Nephron progenitor cell (in vitro differentiated cells): ENCODE measurements around the gene MACROD2.

Experiments
- DNase-seq: peaks from one replicate; pipeline ENCODE4 v3.0.0; 2021
- H3K27ac Mint-ChIP-seq: 2 replicates; pipeline ENCODE4 v1.8.0; 2021; ENCODE audit warnings: mild to moderate bottlenecking, moderate library complexity, mixed read lengths
- H3K27me3 Mint-ChIP-seq: 2 replicates; pipeline ENCODE4 v1.8.0; 2021; ENCODE audit warnings: mild to moderate bottlenecking, low read depth, mixed read lengths; ENCODE audit not compliant: poor library complexity
- H3K36me3 Mint-ChIP-seq: 2 replicates; pipeline ENCODE4 v1.8.0; 2021; ENCODE audit warnings: low read depth, mixed read lengths
- H3K4me1 Mint-ChIP-seq: 2 replicates; pipeline ENCODE4 v1.8.0; 2021; ENCODE audit warnings: mixed read lengths
- H3K4me3 Mint-ChIP-seq: 2 replicates; pipeline ENCODE4 v1.8.0; 2021; ENCODE audit warnings: mild to moderate bottlenecking, moderate library complexity, mixed read lengths
- H3K9me3 Mint-ChIP-seq: 2 replicates; pipeline ENCODE4 v1.8.0; 2021; ENCODE audit warnings: mild to moderate bottlenecking, moderate library complexity, mixed read lengths
- TF ChIP-seq, protein P1 (sequence below): fragments of 200-600 bp; sonication (generic); IDR thresholded peaks from 2 replicates; pipeline ENCODE4 v1.5.0; 2021; ENCODE audit warnings: antibody characterized with exemption

The MACROD2 gene

GRCh38 chr20:14790771-14791620, 795.7 kb downstream of the MACROD2 start:
- TF ChIP-seq, protein P1, sequence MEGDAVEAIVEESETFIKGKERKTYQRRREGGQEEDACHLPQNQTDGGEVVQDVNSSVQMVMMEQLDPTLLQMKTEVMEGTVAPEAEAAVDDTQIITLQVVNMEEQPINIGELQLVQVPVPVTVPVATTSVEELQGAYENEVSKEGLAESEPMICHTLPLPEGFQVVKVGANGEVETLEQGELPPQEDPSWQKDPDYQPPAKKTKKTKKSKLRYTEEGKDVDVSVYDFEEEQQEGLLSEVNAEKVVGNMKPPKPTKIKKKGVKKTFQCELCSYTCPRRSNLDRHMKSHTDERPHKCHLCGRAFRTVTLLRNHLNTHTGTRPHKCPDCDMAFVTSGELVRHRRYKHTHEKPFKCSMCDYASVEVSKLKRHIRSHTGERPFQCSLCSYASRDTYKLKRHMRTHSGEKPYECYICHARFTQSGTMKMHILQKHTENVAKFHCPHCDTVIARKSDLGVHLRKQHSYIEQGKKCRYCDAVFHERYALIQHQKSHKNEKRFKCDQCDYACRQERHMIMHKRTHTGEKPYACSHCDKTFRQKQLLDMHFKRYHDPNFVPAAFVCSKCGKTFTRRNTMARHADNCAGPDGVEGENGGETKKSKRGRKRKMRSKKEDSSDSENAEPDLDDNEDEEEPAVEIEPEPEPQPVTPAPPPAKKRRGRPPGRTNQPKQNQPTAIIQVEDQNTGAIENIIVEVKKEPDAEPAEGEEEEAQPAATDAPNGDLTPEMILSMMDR = no peak
- Mint-ChIP-seq H3K27ac (no peak overlapping the region), H3K27me3 (no peaks in the 10 kb centered on the region), H3K4me1 (peaks cover 9% of the 10 kb centered on the region), H3K36me3 (no peaks in the 10 kb centered on the region), H3K9me3 (no peaks in the 10 kb centered on the region), H3K4me3 (no peak overlapping the region)
- DNase-seq = no peak

DNA sequence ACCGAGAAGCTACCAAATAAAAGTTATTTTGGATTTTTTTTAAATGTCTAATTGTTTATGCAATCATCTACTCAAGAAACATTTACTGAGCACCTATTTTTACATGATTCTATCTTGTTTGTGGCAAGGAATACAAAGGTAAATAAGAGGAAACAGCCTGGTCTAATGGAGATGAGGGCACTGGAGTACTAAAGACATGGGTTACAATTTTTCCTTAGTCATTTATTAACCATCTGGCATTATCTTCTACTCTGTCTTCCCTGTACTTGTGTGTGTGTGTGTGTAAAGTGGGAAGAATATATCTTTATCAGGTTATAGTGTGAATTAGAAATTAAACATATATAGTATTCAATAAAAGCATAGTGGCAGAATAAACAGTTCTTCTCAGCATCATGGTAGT, 797.6 kb downstream of the MACROD2 start:
- H3K4me1 Mint-ChIP-seq = peaks cover 7% of the 10 kb centered on the region
- no peak overlapping the region for H3K27ac Mint-ChIP-seq
- no peak overlapping the region for H3K4me3 Mint-ChIP-seq
- no peaks in the 10 kb centered on the region for H3K27me3 Mint-ChIP-seq
- H3K36me3 Mint-ChIP-seq = no peaks in the 10 kb centered on the region
- H3K9me3 Mint-ChIP-seq = no peaks in the 10 kb centered on the region
- TF ChIP-seq, protein P1 = no peak
- DNase-seq = no peak

- H3K27ac Mint-ChIP-seq = no peak overlapping the region
- H3K36me3 Mint-ChIP-seq = no peaks in the 10 kb centered on the region
- TF ChIP-seq, protein P1 = no peak
- peaks cover 4% of the 10 kb centered on the region for H3K4me1 Mint-ChIP-seq
- no peak overlapping the region for H3K4me3 Mint-ChIP-seq
- H3K27me3 Mint-ChIP-seq = peaks cover 4% of the 10 kb centered on the region
- H3K9me3 Mint-ChIP-seq = no peaks in the 10 kb centered on the region
- DNase-seq = no peak
Measured at GRCh38 chr20:14799545-14800216, 804.4 kb downstream of the MACROD2 start.

GRCh38 chr20:14800707-14801425, 805.5 kb downstream of the MACROD2 start:
- TF ChIP-seq, protein P1 = no peak
- H3K27me3 Mint-ChIP-seq = peaks cover 4% of the 10 kb centered on the region
- DNase-seq = no peak
- no peak overlapping the region for H3K4me3 Mint-ChIP-seq
- no peaks in the 10 kb centered on the region for H3K36me3 Mint-ChIP-seq
- H3K27ac Mint-ChIP-seq = no peak overlapping the region
- peaks cover 4% of the 10 kb centered on the region for H3K4me1 Mint-ChIP-seq
- H3K9me3 Mint-ChIP-seq = peaks cover 2% of the 10 kb centered on the region

DNA sequence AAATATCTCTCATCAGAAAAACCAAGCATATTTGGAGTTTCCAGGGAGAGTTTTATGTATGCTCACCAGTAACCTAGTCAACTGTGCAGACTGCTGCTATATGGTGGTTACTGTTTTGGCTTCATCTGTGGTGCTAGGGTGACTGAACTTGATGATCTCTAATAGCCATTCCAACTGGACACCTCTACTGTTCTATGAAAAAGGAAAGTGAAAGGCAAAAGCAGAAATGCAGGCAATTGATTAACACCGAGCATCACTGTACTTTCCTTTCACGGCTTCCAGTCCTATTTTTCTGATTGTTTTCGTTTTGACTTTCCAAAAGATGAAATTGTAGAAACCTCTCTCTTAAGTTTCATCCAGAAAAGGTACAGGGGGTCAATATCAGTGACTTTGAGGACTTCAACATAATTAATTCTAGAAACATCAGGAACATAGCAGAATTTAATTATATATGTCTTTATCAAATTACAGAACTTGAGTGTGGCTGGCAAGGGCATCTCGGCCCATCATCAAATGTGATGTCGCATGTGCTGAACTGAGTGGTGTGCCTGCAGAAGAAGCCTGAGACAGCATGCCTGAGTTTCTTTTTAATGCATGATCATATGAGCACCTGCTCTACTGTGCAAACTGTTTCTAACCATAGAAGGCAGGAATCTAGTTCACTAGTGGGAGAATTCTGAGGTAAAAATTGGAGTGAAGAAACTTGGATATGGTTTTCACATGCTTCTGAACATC, 806.4 kb downstream of the MACROD2 start:
- TF ChIP-seq, protein P1 = no peak
- Mint-ChIP-seq H3K27ac (no peak overlapping the region), H3K9me3 (peaks cover 8% of the 10 kb centered on the region), H3K27me3 (peaks cover 4% of the 10 kb centered on the region), H3K4me1 (peaks cover 4% of the 10 kb centered on the region), H3K36me3 (no peaks in the 10 kb centered on the region), H3K4me3 (no peak overlapping the region)
- no peak for DNase-seq
